ENCODE data around the gene SLC7A4. TPM values are rescaled to one million over a fixed set of nuclear protein-coding genes. Genes with fewer than 3 reads are reported as not detected.

The SLC7A4 gene
- total RNA-seq, 4 donors from 2014 or later, result 2.5 to 11.7 (median 4.5) TPM

DNA sequence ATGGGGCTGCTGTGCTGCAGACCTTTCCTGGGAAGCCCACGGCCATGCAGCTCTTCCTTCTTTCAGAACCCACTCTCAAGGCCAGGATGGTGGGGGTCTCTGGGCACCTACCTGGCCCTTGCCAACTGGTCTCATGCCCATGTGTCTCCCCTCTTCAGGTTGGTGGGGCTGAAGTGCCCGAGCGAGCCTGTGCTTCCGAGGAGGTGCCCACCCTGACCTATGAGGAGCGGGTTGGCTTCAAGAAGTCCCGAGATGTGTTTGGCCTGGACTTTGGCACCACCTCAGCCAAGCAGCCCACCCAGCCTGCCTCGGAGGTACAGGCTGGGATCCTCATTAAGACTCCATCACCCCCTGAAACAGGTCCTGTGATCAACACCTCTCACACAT is 40.3 kb downstream of the SLC7A4 start:
- H3K27ac ChIP-seq, result no peak overlapping the region
- no peak for DNase-seq
- 71 to 92% methylated on average over 2 to 6 of the region's 7 CpGs for WGBS, 2 donors
- no peaks in the 10 kb centered on the region for H3K9me3 ChIP-seq
- no peaks in the 10 kb centered on the region for H3K27me3 ChIP-seq
- peaks cover 23 to 99% (median 33%) of the 10 kb centered on the region in 3 donors for H3K36me3 ChIP-seq
- no peaks in the 10 kb centered on the region for H3K4me1 ChIP-seq
- TF ChIP-seq, protein P1, sequence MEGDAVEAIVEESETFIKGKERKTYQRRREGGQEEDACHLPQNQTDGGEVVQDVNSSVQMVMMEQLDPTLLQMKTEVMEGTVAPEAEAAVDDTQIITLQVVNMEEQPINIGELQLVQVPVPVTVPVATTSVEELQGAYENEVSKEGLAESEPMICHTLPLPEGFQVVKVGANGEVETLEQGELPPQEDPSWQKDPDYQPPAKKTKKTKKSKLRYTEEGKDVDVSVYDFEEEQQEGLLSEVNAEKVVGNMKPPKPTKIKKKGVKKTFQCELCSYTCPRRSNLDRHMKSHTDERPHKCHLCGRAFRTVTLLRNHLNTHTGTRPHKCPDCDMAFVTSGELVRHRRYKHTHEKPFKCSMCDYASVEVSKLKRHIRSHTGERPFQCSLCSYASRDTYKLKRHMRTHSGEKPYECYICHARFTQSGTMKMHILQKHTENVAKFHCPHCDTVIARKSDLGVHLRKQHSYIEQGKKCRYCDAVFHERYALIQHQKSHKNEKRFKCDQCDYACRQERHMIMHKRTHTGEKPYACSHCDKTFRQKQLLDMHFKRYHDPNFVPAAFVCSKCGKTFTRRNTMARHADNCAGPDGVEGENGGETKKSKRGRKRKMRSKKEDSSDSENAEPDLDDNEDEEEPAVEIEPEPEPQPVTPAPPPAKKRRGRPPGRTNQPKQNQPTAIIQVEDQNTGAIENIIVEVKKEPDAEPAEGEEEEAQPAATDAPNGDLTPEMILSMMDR (IDR thresholded peaks at IDR 0.05), result no peak
- TF ChIP-seq POLR2A (IDR thresholded peaks at IDR 0.05), result no peak
- intact Hi-C loops (cut with DNase I), result no loop called here
- H3K4me3 ChIP-seq, result no peak overlapping the region

DNA sequence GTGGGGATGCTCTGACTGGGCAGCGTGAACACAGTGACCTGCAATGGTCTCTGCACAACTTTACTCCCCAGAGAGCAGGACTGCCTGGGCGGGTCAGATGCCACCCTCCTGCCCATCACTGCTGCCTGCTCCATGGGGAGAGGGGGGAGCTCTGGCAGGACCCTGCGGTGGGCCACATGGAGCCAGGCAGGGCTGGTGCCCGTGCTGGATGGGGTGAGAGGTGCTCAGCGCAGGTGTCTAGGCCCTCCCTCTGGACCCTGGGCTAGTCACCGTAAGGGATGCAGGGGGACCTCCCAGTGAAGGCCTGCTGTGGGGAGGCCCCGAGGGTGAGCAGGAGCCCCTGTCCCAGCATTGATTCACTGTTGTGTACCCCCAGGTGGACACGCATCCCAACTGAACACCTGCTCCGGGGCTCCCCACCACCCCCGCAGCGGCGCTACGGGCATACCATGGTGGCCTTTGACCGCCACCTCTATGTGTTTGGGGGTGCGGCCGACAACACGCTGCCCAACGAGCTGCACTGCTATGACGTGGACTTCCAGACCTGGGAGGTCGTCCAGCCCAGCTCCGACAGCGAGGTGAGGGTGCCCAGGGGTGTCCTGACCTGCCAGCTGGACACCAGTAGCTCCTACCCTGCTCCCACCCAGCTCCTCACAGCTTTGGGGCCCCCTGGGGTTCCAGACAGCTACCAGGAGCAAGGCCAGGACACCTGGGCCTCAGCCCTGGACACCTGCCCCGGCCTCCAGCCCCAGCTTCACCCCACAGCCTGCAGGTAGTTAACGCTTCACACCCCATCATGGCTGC is 40.9 kb downstream of the SLC7A4 start:
- no peak for TF ChIP-seq POLR2A (IDR thresholded peaks at IDR 0.05)
- TF ChIP-seq, protein P1 (IDR thresholded peaks at IDR 0.05), result no peak
- Histone ChIP-seq H3K36me3 (peaks cover 23 to 99% (median 29%) of the 10 kb centered on the region in 3 donors), H3K27me3 (no peaks in the 10 kb centered on the region)

DNA sequence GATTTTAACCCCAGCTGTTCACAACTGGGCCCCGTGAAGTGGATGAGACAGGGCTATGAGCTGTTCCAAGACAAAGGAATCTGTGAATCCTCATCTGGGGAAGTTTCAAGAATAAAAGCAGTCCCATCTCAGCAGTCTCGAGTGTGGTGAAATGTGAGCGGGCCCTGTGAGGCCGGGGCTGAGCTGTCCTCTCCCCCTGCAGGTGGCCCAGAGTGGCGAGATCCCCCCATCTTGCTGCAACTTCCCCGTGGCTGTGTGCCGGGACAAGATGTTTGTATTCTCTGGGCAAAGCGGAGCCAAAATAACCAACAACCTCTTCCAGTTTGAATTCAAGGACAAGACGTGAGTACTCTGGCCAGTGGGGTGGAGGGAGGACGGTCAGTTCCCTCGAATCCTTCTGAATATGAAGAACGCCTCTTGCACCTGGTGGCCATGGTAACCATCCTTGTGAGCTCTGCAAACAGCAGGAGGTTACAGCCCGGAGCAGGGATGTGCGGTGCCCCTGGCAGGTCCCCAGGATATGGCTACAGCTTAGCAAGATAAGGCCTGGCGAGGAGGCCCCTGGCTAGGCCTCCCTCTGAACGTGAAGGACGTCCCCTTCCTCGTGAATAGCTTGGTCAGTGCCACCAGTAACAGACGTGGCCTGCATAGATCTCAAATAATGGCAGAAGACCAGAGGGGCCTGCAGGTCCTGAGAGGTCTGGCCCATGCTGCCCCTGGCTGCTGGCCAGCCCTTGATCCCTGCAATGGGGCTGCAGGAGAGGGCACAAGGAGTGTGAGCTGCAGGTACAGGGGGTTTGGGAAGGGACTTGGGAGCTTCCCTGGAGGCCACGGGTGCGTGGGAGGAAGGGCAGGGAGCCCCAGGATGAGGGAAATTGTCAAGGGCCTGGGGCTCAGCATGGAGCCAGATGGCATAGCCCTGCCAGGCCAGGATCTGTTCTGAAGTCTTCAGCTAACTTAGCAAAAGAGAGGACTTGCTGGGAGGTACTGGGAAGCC is 41.9 kb downstream of the SLC7A4 start:
- no peaks in the 10 kb centered on the region for H3K4me1 ChIP-seq
- TF ChIP-seq POLR2A (IDR thresholded peaks at IDR 0.05), result no peak
- TF ChIP-seq, protein P1 (IDR thresholded peaks at IDR 0.05), result no peak
- H3K27ac ChIP-seq, result no peak overlapping the region
- intact Hi-C loops (cut with DNase I), result no loop called here
- no peaks in the 10 kb centered on the region for H3K9me3 ChIP-seq
- H3K27me3 ChIP-seq, result no peaks in the 10 kb centered on the region
- 87 to 89% methylated on average over 14 to 16 of the region's 21 CpGs for whole genome bisulfite sequencing, 2 donors
- no peak for DNase-seq
- no peak overlapping the region for H3K4me3 ChIP-seq
- H3K36me3 ChIP-seq, result peaks cover 14 to 96% (median 27%) of the 10 kb centered on the region in 3 donors

More for the DNA sequence above, 40.9 kb downstream of the SLC7A4 start:
- Histone ChIP-seq H3K27ac (no peak overlapping the region), H3K4me3 (no peak overlapping the region), H3K4me1 (no peaks in the 10 kb centered on the region), H3K9me3 (no peaks in the 10 kb centered on the region)
- no peak for DNase-seq
- intact Hi-C loops (cut with DNase I), result no loop called here
- 60 to 96% methylated on average over 1 to 6 of the region's 24 CpGs for WGBS, 2 donors

DNA sequence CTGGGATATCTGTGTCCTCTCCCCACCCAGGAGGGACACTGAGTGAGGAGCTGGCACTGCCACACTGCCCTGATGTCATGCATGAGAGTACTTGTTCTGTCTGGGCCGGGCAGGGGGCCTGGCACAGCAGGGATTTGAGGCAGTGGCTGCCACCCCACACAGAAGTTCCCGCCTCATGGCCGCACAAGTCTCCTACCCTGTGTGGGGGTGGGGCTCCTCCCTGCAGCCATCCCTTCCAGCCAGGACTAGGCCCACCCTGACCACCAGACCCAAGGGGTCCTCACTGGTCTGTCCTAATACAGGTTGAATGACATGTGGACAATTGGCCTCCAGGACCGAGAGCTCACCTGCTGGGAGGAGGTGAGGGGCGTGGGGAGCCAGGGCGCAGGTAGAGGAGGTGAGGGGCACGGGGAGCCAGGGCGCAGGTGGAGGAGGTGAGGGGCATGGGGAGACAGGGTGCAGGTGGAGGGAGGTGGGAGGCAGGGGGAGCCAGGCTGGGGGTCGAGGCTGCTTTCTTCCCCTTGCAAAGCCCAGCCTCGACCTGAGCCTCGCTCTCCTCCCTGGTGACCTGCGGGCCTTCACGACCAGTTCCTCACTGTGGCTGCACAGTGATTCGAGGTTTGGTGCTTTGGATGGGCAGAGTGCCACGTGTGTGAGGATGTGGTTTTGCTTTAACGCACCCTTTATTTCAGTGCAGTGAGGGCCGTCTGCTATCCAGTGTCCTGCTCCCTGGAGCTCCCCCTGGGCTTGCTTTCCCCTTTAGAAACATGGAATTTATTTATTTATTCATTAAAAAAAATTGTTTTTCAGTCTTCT is 42.8 kb downstream of the SLC7A4 start:
- TF ChIP-seq, protein P1 (IDR thresholded peaks at IDR 0.05), result no peak
- no peak for TF ChIP-seq POLR2A (IDR thresholded peaks at IDR 0.05)
- H3K4me1 ChIP-seq, result peaks cover 0 to 3% (median 0%) of the 10 kb centered on the region in 3 donors
- WGBS, 2 donors, result 57 to 64% methylated on average over 7 to 9 of the region's 17 CpGs
- H3K36me3 ChIP-seq, result peaks cover 10 to 94% (median 22%) of the 10 kb centered on the region in 3 donors
- no peak overlapping the region for H3K27ac ChIP-seq
- intact Hi-C loops (cut with DNase I), result no loop called here
- H3K4me3 ChIP-seq, result no peak overlapping the region
- DNase-seq, result no peak
- H3K27me3 ChIP-seq, result no peaks in the 10 kb centered on the region
- no peaks in the 10 kb centered on the region for H3K9me3 ChIP-seq

Measured in esophagus squamous epithelium (tissue), 5 donors.